Ovary (tissue), 3 donors: Measurements from ENCODE around the gene RAB6A.

Experiments
- EP300 ChIP-seq: sonication (generic); formaldehyde crosslinking; IDR thresholded peaks from one replicate; pipeline ENCODE4 v1.6.1; 2017; ENCODE audit warnings: antibody characterized with exemption
- TF ChIP-seq, protein P1 (sequence below), 3 donors: fragments of 450-650 bp in 2 of 3; fragments of 200-600 bp in 1 of 3; IDR thresholded peaks; one replicate each; pipeline versions ENCODE4 v1.5.1 to v1.8.0; 2016 to 2022; ENCODE audit warnings: antibody characterized with exemption in 3 of 3, mild to moderate bottlenecking in 1 of 3
- donor health status: DM: no; HTN: no; CAD: no.

DNA sequence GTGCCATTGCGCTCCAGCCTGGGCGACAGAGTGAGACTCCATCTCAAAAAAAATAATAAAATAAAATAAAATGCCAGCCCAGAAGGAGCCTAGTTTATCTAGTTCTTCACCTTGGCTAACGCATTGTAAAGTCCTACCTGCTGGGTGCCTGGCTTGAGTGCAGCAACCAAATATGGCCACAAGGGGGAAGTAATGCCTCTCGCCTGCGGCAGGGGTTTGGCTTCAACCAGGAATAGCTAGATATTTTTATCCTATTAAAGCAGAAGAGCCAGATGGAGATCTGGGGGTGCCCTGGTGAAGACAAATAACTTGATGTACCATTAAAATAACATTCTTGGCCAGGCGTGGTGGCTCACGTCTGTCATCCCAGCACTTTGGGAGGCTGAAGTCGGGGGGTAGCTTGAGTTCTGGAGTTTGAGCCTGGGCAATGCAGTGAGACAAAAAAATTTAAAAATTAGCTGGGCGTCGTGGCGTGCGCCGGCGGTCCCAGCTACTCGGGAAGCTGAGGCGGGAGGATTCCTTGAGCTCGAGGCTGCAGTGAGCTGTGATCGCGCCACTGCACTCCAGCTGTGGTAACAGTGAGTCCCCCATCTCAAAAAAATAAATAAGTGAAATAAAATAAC lies 135.1 kb downstream of the RAB6A start:
- no peak for TF ChIP-seq EP300
- TF ChIP-seq, protein P1, sequence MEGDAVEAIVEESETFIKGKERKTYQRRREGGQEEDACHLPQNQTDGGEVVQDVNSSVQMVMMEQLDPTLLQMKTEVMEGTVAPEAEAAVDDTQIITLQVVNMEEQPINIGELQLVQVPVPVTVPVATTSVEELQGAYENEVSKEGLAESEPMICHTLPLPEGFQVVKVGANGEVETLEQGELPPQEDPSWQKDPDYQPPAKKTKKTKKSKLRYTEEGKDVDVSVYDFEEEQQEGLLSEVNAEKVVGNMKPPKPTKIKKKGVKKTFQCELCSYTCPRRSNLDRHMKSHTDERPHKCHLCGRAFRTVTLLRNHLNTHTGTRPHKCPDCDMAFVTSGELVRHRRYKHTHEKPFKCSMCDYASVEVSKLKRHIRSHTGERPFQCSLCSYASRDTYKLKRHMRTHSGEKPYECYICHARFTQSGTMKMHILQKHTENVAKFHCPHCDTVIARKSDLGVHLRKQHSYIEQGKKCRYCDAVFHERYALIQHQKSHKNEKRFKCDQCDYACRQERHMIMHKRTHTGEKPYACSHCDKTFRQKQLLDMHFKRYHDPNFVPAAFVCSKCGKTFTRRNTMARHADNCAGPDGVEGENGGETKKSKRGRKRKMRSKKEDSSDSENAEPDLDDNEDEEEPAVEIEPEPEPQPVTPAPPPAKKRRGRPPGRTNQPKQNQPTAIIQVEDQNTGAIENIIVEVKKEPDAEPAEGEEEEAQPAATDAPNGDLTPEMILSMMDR (IDR thresholded peaks at IDR 0.05), result peak; percentile 55 to 72 (median 63)
